ENCODE results near the gene ACTL7A. TPM values are rescaled to one million over a fixed set of nuclear protein-coding genes. Genes with fewer than 3 reads are reported as not detected.

ACTL7A gene
- total and polyA plus RNA-seq, 2 of the 4 experiments (the other 2 are of a cell fraction), result not detected

GRCh38 chr9:108885643-108886348 lies 23.7 kb downstream of the ACTL7A start:
- Histone ChIP-seq H2BK5ac (ENCODE audit: low read depth, low read length, poor library complexity, severe bottlenecking) (no peak overlapping the region), H3K4ac (ENCODE audit: low read depth, low read length) (no peak overlapping the region), H3K9me3 (ENCODE audit: control insufficient read depth, insufficient read depth, low read length) (no peaks in the 10 kb centered on the region), H3K18ac (ENCODE audit: low read depth, low read length) (no peak overlapping the region), H2AFZ (replicated peaks; ENCODE audit: low read length, poor library complexity) (no peak overlapping the region), H3K4me2 (ENCODE audit: low read depth, low read length) (no peak overlapping the region), H2BK15ac (ENCODE audit: low read depth, low read length) (no peak overlapping the region), H3K79me1 (ENCODE audit: low read depth in 1 of 2, low read length in 2 of 2) (no peaks in the 10 kb centered on the region), H3K14ac (replicated peaks; ENCODE audit: low read depth, low read length) (no peak overlapping the region), H2BK120ac (ENCODE audit: low read depth, low read length) (no peak overlapping the region), H3K56ac (ENCODE audit: extremely low read depth, insufficient read depth, low read length) (no peak overlapping the region), H3K27me3 (ENCODE audit: control insufficient read depth, insufficient read depth, low read length) (no peaks in the 10 kb centered on the region), H3K36me3 (ENCODE audit: control insufficient read depth, insufficient read depth, low read length) (peaks cover 11% of the 10 kb centered on the region), H4K20me1 (ENCODE audit: insufficient read depth, low read length) (no peaks in the 10 kb centered on the region), H3K23ac (ENCODE audit: low read depth, low read length) (no peak overlapping the region), H3K4me3 (ENCODE audit: insufficient read depth, low read depth, low read length) (no peak overlapping the region), H2BK20ac (ENCODE audit: low read depth, low read length) (no peak overlapping the region), H3K9ac (ENCODE audit: low read depth, low read length) (no peak overlapping the region), H2AK5ac (ENCODE audit: low read depth, low read length) (no peak overlapping the region), H3K9me1 (ENCODE audit: insufficient read depth, low read length) (peaks cover 3% of the 10 kb centered on the region; the same call in 1 of the 2 replicates), H4K5ac (ENCODE audit: low read depth, low read length) (no peak overlapping the region), H3K4me1 (ENCODE audit: control insufficient read depth, insufficient read depth, low read length) (peaks cover 2% of the 10 kb centered on the region; the same call in 1 of the 2 replicates), H4K91ac (ENCODE audit: insufficient read depth, low read depth, low read length) (no peak overlapping the region), H3K27ac (ENCODE audit: insufficient read depth, low read length) (no peak overlapping the region), H4K8ac (ENCODE audit: low read depth in 2 of 2, low read length in 2 of 2) (no peak overlapping the region), H2AK9ac (replicated peaks; ENCODE audit: low read depth, low read length, poor library complexity) (no peak overlapping the region)
- intact Hi-C loops (cut with micrococcal nuclease), result no loop called here
- ChIA-PET POLR2A (ENCODE audit: unreplicated experiment) (interaction anchor here (0.7 kb wide), 1 partner anchor 1471 kb away, joined by 3 read pairs; no protein-coding TSS in a partner anchor), CTCF (no interaction called here)
- dilution Hi-C loops (cut with HindIII; ENCODE audit: low sequenced_read_pairs, unreplicated experiment), result no loop called here
- DNase-seq (peak; percentile 84), ATAC-seq (ENCODE audit: low read depth) (peak; percentile 71)
- WGBS, 2 experiments (ENCODE audit: extremely low coverage in 2 of 2, insufficient read length in 1 of 2), result no CpG with 5 or more reads among the region's 1 CpG
- BruUV-seq (replicated peaks), result no TSS peak
- TF ChIP-seq RCOR1 (IDR thresholded peaks at IDR 0.05; ENCODE audit: insufficient replicate concordance, low read length), result no peak
- no peak for TF ChIP-seq USF2 (IDR thresholded peaks at IDR 0.05; ENCODE audit: low read depth, low read length)
- TF ChIP-seq MAZ (IDR thresholded peaks at IDR 0.05; ENCODE audit: borderline replicate concordance, low read depth, low read length), result no peak
- no peak for TF ChIP-seq POLR2A (IDR thresholded peaks at IDR 0.05; ENCODE audit: low read depth, low read length)
- TF ChIP-seq, protein P1, sequence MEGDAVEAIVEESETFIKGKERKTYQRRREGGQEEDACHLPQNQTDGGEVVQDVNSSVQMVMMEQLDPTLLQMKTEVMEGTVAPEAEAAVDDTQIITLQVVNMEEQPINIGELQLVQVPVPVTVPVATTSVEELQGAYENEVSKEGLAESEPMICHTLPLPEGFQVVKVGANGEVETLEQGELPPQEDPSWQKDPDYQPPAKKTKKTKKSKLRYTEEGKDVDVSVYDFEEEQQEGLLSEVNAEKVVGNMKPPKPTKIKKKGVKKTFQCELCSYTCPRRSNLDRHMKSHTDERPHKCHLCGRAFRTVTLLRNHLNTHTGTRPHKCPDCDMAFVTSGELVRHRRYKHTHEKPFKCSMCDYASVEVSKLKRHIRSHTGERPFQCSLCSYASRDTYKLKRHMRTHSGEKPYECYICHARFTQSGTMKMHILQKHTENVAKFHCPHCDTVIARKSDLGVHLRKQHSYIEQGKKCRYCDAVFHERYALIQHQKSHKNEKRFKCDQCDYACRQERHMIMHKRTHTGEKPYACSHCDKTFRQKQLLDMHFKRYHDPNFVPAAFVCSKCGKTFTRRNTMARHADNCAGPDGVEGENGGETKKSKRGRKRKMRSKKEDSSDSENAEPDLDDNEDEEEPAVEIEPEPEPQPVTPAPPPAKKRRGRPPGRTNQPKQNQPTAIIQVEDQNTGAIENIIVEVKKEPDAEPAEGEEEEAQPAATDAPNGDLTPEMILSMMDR (conservative IDR thresholded peaks at IDR 0.05; ENCODE audit: low read depth, low read length), result no peak
- no peak for TF ChIP-seq RAD21 (IDR thresholded peaks at IDR 0.05; ENCODE audit: low read length)
- no peak for TF ChIP-seq NFE2L2 (IDR thresholded peaks at IDR 0.05; ENCODE audit: low read depth, low read length)
- no peak for TF ChIP-seq FOS (IDR thresholded peaks at IDR 0.05; ENCODE audit: low read depth, low read length)
- no peak for TF ChIP-seq RFX5 (IDR thresholded peaks at IDR 0.05; ENCODE audit: low read depth, low read length)
- TF ChIP-seq SMC3 (IDR thresholded peaks at IDR 0.05; ENCODE audit: low read depth, low read length), result no peak
- no peak for TF ChIP-seq BHLHE40 (IDR thresholded peaks at IDR 0.05; ENCODE audit: low read depth, low read length)
- no peak for TF ChIP-seq CEBPB (IDR thresholded peaks at IDR 0.05; ENCODE audit: low read depth, low read length)
- in situ Hi-C loops (cut with MboI; ENCODE audit: low sequenced_read_pairs), result no loop called here

Data from IMR-90 (cell line).